ENCODE data around the gene LSR. TPM values are rescaled to one million over a fixed set of nuclear protein-coding genes. Genes with fewer than 3 reads are reported as not detected.
A peak's percentile ranks its signal among the peaks of the same experiment; 100 is the strongest.

Gene LSR
- total and polyA plus RNA-seq, 2 of the 4 experiments (the other 2 are of a cell fraction): 0.18 to 0.44 TPM

- CTCF ChIA-PET: no interaction called here
- dilution Hi-C loops (cut with HindIII; ENCODE audit: low sequenced_read_pairs, unreplicated experiment): no loop called here
Measured at GRCh38 chr19:35300339-35300649, 51.5 kb downstream of the LSR start.

More at GRCh38 chr19:35300339-35300649, 51.5 kb downstream of the LSR start:
- Histone ChIP-seq H3K56ac (ENCODE audit: extremely low read depth, insufficient read depth, low read length) (no peak overlapping the region), H4K8ac (ENCODE audit: low read depth in 2 of 2, low read length in 2 of 2) (no peak overlapping the region), H3K79me1 (ENCODE audit: low read depth in 1 of 2, low read length in 2 of 2) (no peaks in the 10 kb centered on the region), H3K4me3 (ENCODE audit: insufficient read depth, low read depth, low read length) (no peak overlapping the region), H3K4ac (ENCODE audit: low read depth, low read length) (no peak overlapping the region), H3K9ac (ENCODE audit: low read depth, low read length) (no peak overlapping the region), H2BK120ac (ENCODE audit: low read depth, low read length) (no peak overlapping the region), H2AFZ (replicated peaks; ENCODE audit: low read length, poor library complexity) (peak overlapping the region; percentile 43), H3K4me2 (ENCODE audit: low read depth, low read length) (no peak overlapping the region), H3K27ac (ENCODE audit: insufficient read depth, low read length) (no peak overlapping the region), H3K4me1 (ENCODE audit: control insufficient read depth, insufficient read depth, low read length) (no peaks in the 10 kb centered on the region), H2AK9ac (replicated peaks; ENCODE audit: low read depth, low read length, poor library complexity) (no peak overlapping the region), H3K18ac (ENCODE audit: low read depth, low read length) (no peak overlapping the region), H2BK15ac (ENCODE audit: low read depth, low read length) (no peak overlapping the region), H2BK20ac (ENCODE audit: low read depth, low read length) (no peak overlapping the region), H3K9me1 (ENCODE audit: insufficient read depth, low read length) (peaks cover 15% of the 10 kb centered on the region), H2BK5ac (ENCODE audit: low read depth, low read length, poor library complexity, severe bottlenecking) (no peak overlapping the region), H4K91ac (ENCODE audit: insufficient read depth, low read depth, low read length) (no peak overlapping the region), H3K14ac (replicated peaks; ENCODE audit: low read depth, low read length) (no peak overlapping the region), H4K20me1 (ENCODE audit: insufficient read depth, low read length) (no peaks in the 10 kb centered on the region), H4K5ac (ENCODE audit: low read depth, low read length) (no peak overlapping the region), H3K23ac (ENCODE audit: low read depth, low read length) (no peak overlapping the region), H3K36me3 (ENCODE audit: control insufficient read depth, insufficient read depth, low read length) (no peaks in the 10 kb centered on the region), H2AK5ac (ENCODE audit: low read depth, low read length) (no peak overlapping the region), H3K27me3 (ENCODE audit: control insufficient read depth, insufficient read depth, low read length) (peaks cover 4% of the 10 kb centered on the region), H3K9me3 (ENCODE audit: control insufficient read depth, insufficient read depth, low read length) (no peaks in the 10 kb centered on the region)
- DNase-seq: no peak
- TF ChIP-seq CHD1 (IDR thresholded peaks at IDR 0.05; ENCODE audit: low read depth, low read length) (no peak), RCOR1 (IDR thresholded peaks at IDR 0.05; ENCODE audit: insufficient replicate concordance, low read length) (no peak), BHLHE40 (IDR thresholded peaks at IDR 0.05; ENCODE audit: low read depth, low read length) (no peak), FOS (IDR thresholded peaks at IDR 0.05; ENCODE audit: low read depth, low read length) (no peak), CEBPB (IDR thresholded peaks at IDR 0.05; ENCODE audit: low read depth, low read length) (no peak), USF2 (IDR thresholded peaks at IDR 0.05; ENCODE audit: low read depth, low read length) (no peak), RFX5 (IDR thresholded peaks at IDR 0.05; ENCODE audit: low read depth, low read length) (no peak), POLR2A (IDR thresholded peaks at IDR 0.05; ENCODE audit: low read depth, low read length) (no peak), MAZ (IDR thresholded peaks at IDR 0.05; ENCODE audit: borderline replicate concordance, low read depth, low read length) (no peak), SMC3 (IDR thresholded peaks at IDR 0.05; ENCODE audit: low read depth, low read length) (no peak)
- TF ChIP-seq, protein P1, sequence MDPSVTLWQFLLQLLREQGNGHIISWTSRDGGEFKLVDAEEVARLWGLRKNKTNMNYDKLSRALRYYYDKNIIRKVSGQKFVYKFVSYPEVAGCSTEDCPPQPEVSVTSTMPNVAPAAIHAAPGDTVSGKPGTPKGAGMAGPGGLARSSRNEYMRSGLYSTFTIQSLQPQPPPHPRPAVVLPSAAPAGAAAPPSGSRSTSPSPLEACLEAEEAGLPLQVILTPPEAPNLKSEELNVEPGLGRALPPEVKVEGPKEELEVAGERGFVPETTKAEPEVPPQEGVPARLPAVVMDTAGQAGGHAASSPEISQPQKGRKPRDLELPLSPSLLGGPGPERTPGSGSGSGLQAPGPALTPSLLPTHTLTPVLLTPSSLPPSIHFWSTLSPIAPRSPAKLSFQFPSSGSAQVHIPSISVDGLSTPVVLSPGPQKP (IDR thresholded peaks at IDR 0.05; ENCODE audit: borderline replicate concordance, low read depth, low read length): no peak
- POLR2A ChIA-PET (ENCODE audit: unreplicated experiment): no interaction called here
- in situ Hi-C loops (cut with MboI; ENCODE audit: low sequenced_read_pairs) (no loop called here), intact Hi-C loops (cut with micrococcal nuclease) (no loop called here)
- WGBS, 2 experiments (ENCODE audit: extremely low coverage in 2 of 2, insufficient read length in 1 of 2): no CpG with 5 or more reads among the region's 10 CpGs
- no TSS peak for BruUV-seq (replicated peaks)
- no peak for ATAC-seq (ENCODE audit: low read depth)

All from IMR-90 (cell line).